C4-2B (cell line): ENCODE measurements around the gene TGM1.

ENCODE experiments used
- H3K27ac ChIP-seq: fragments of 450-650 bp; 2 replicates; pipeline ENCODE4 v1.5.1; 2017
- CTCF ChIP-seq: fragments of 450-650 bp; conservative IDR thresholded peaks from 2 replicates; pipeline ENCODE4 v1.5.1; 2017; ENCODE audit warnings: mild to moderate bottlenecking
- ZFX ChIP-seq: fragments of 450-650 bp; IDR thresholded peaks from 2 replicates; pipeline ENCODE4 v1.6.1; 2017

Gene TGM1

GRCh38 chr14:24308342-24309124 is 45.6 kb upstream of the TGM1 start:
- TF ChIP-seq ZFX (no peak), CTCF (peak; percentile 78)
- no peak overlapping the region for H3K27ac ChIP-seq

GRCh38 chr14:24307575-24308341 is 44.8 kb upstream of the TGM1 start, which contains the start of gene CIDEB:
Gene CIDEB (minus strand): TSS chr14:24307977. CDS start chr14:24307858, 119 bp downstream.
- TF ChIP-seq ZFX: no peak
- TF ChIP-seq CTCF: peak; percentile 94

GRCh38 chr14:24307156-24307574 is 44.2 kb upstream of the TGM1 start:
- TF ChIP-seq CTCF (no peak), ZFX (no peak)
- no peak overlapping the region for H3K27ac ChIP-seq

More at GRCh38 chr14:24307575-24308341, 44.8 kb upstream of the TGM1 start, which contains the start of gene CIDEB:
- no peak within 1 kb of the TSS for H3K27ac ChIP-seq

- no peak overlapping the region for H3K27ac ChIP-seq
- TF ChIP-seq CTCF: no peak
- no peak for TF ChIP-seq ZFX
Measured at GRCh38 chr14:24304019-24304387, 41.0 kb upstream of the TGM1 start.

GRCh38 chr14:24300326-24300980 is 37.5 kb upstream of the TGM1 start:
- peak overlapping the region; percentile 79 for H3K27ac ChIP-seq
- TF ChIP-seq ZFX (no peak), CTCF (no peak)

- no peak for TF ChIP-seq CTCF
- peak; percentile 61; the same call in 1 of the 2 replicates for TF ChIP-seq ZFX
- H3K27ac ChIP-seq: peak within 1 kb of the TSS; percentile 79
Measured at GRCh38 chr14:24299255-24300191, 36.5 kb upstream of the TGM1 start, which contains the start of the genes DHRS1 and NOP9. Gene DHRS1 (minus strand): TSS chr14:24299780. CDS start chr14:24299106, 674 bp downstream. Gene NOP9 (plus strand): TSS chr14:24299850. CDS start chr14:24299955, 105 bp downstream.
